H1 (cell line): ENCODE results near the gene DVL3. TPM values are rescaled to one million over a fixed set of nuclear protein-coding genes. Genes with fewer than 3 reads are reported as not detected.

Experiments
- CTCF ChIA-PET: fragments of 300-600 bp; sonication (Branson Sonifier 250); formaldehyde crosslinking; loops from one replicate; lab custom pipeline; 2021; ENCODE audit not compliant: partially characterized antibody; lab: Charles Lee
- POLR2A ChIA-PET: fragments of 300-600 bp; sonication (Branson Sonifier 250); formaldehyde crosslinking; loops from one replicate; lab custom pipeline; 2021; ENCODE audit warnings: inconsistent platforms; ENCODE audit not compliant: partially characterized antibody; lab: Charles Lee
- DNase-seq, 2 experiments: peaks; one replicate each; pipeline versions ENCODE4 v3.0.0 to v3.0.0-alpha.2; 2010 to 2022; ENCODE audit warnings: low spot score in 2 of 2, low read depth in 1 of 2, mixed read lengths in 1 of 2
- FAIRE-seq: peaks from 2 replicates; lab custom pipeline; 2011; peaks lifted over from hg19 to GRCh38; lab: Jason Lieb, UNC
- H2AFZ ChIP-seq: 2 replicates; pipeline ENCODE4 v1.8.1; 2012; ENCODE audit warnings: low read length, inconsistent platforms
- H2AK5ac ChIP-seq: 2 replicates; pipeline ENCODE4 v1.6.1; 2013; ENCODE audit warnings: low read depth, low read length
- H2BK120ac ChIP-seq: replicated peaks from 2 replicates; pipeline ENCODE3; 2013; ENCODE audit warnings: low read depth, low read length, inconsistent platforms
- H2BK12ac ChIP-seq: 2 replicates; pipeline ENCODE4 v1.6.1; 2013; ENCODE audit warnings: low read depth, low read length
- H2BK15ac ChIP-seq: 2 replicates; pipeline ENCODE4 v1.6.1; 2013; ENCODE audit warnings: low read length
- H2BK20ac ChIP-seq: 2 replicates; pipeline ENCODE4 v1.6.1; 2013; ENCODE audit warnings: low read length
- H2BK5ac ChIP-seq: 2 replicates; pipeline ENCODE4 v1.6.1; 2013; ENCODE audit warnings: low read depth, low read length
- H3K14ac ChIP-seq: 2 replicates; pipeline ENCODE4 v1.6.1; 2013; ENCODE audit warnings: inconsistent platforms; ENCODE audit not compliant: insufficient read length
- H3K18ac ChIP-seq: 2 replicates; pipeline ENCODE4 v1.6.1; 2013; ENCODE audit warnings: low read length; ENCODE audit errors: extremely low read depth
- H3K23ac ChIP-seq: 2 replicates; pipeline ENCODE4 v1.6.1; 2013; ENCODE audit warnings: inconsistent platforms; ENCODE audit not compliant: insufficient read length
- H3K23me2 ChIP-seq: 2 replicates; pipeline ENCODE4 v1.6.1; 2013; ENCODE audit warnings: low read depth, low read length
- H3K27ac ChIP-seq: 2 replicates; pipeline ENCODE4 v1.6.1; 2011; ENCODE audit warnings: low read depth, low read length, inconsistent platforms
- H3K27me3 ChIP-seq, 4 experiments: replicated peaks in 1 of 4; 1 replicate in 1 of 4; 2 replicates in 3 of 4; pipeline versions ENCODE4 v1.6.1 to v1.8.1; 2011 to 2013; ENCODE audit warnings: low read length in 3 of 4, mild to moderate bottlenecking in 3 of 4, inconsistent platforms in 2 of 4, mixed read lengths in 2 of 4, moderate library complexity in 1 of 4; ENCODE audit not compliant: control insufficient read depth in 3 of 4, insufficient read depth in 3 of 4; ENCODE audit errors: extremely low read depth in 1 of 4
- H3K36me3 ChIP-seq, 4 experiments: 2 replicates each; pipeline versions ENCODE4 v1.6.1 to v1.8.1; 2011 to 2013; ENCODE audit warnings: mild to moderate bottlenecking in 4 of 4, low read length in 3 of 4, moderate library complexity in 2 of 4, control low read depth in 1 of 4, inconsistent platforms in 1 of 4; ENCODE audit not compliant: insufficient read depth in 4 of 4, control insufficient read depth in 2 of 4
- H3K4ac ChIP-seq: replicated peaks from 2 replicates; pipeline ENCODE3; 2013; ENCODE audit warnings: low read length, low read depth, mixed read lengths, inconsistent platforms; ENCODE audit not compliant: insufficient read length
- H3K4me1 ChIP-seq, 4 experiments: replicated peaks in 1 of 4; 1 replicate in 1 of 4; 2 replicates in 3 of 4; pipeline versions ENCODE4 v1.6.1 to v1.8.1; 2011 to 2013; ENCODE audit warnings: low read length in 3 of 4, inconsistent platforms in 2 of 4, mixed read lengths in 1 of 4; ENCODE audit not compliant: insufficient read depth in 4 of 4, control insufficient read depth in 3 of 4
- H3K4me2 ChIP-seq, 2 experiments: 2 replicates each; pipeline versions ENCODE4 v1.6.1 to v1.8.1; 2011 to 2013; ENCODE audit warnings: low read depth in 2 of 2, low read length in 2 of 2, control low read depth in 1 of 2, inconsistent platforms in 1 of 2, mild to moderate bottlenecking in 1 of 2; ENCODE audit not compliant: insufficient read depth in 1 of 2
- H3K4me3 ChIP-seq, 4 experiments: fragments of 200-600, 300-600 bp in 1 of 4; sonication (generic), shearing (Covaris generic), sonication (Bioruptor Twin) in 1 of 4; 2 replicates each; pipeline versions ENCODE4 v1.5.1 to v1.8.1; 2011 to 2016; ENCODE audit warnings: low read length in 4 of 4, low read depth in 3 of 4, control low read depth in 2 of 4, inconsistent platforms in 2 of 4, mild to moderate bottlenecking in 2 of 4, mixed read lengths in 1 of 4, moderate library complexity in 1 of 4; ENCODE audit not compliant: insufficient read depth in 2 of 4; ENCODE audit errors: extremely low read depth in 1 of 4
- H3K56ac ChIP-seq: replicated peaks from 2 replicates; pipeline ENCODE3; 2013; ENCODE audit warnings: low read depth, mild to moderate bottlenecking, mixed read lengths, low read length, inconsistent platforms; ENCODE audit not compliant: insufficient read length
- H3K79me1 ChIP-seq: 2 replicates; pipeline ENCODE4 v1.6.1; 2013; ENCODE audit warnings: low read depth, low read length, control low read depth
- H3K79me2 ChIP-seq, 2 experiments: 2 replicates each; pipeline versions ENCODE4 v1.6.1 to v1.8.1; 2012 to 2013; ENCODE audit warnings: low read length in 2 of 2, mild to moderate bottlenecking in 2 of 2, inconsistent platforms in 1 of 2; ENCODE audit not compliant: insufficient read depth in 2 of 2, control insufficient read depth in 1 of 2
- H3K9ac ChIP-seq, 4 experiments: replicated peaks in 1 of 4; 1 replicate in 1 of 4; 2 replicates in 3 of 4; pipeline versions ENCODE4 v1.6.1 to v1.8.1; 2011 to 2013; ENCODE audit warnings: low read depth in 3 of 4, low read length in 3 of 4, control low read depth in 2 of 4, mild to moderate bottlenecking in 2 of 4, moderate library complexity in 2 of 4, inconsistent platforms in 1 of 4; ENCODE audit errors: extremely low read depth in 1 of 4
- H3K9me3 ChIP-seq, 2 experiments: 2 replicates each; pipeline versions ENCODE4 v1.6.1 to v1.8.1; 2012 to 2013; ENCODE audit warnings: mild to moderate bottlenecking in 2 of 2, moderate library complexity in 2 of 2, control low read depth in 1 of 2, inconsistent platforms in 1 of 2, low read depth in 1 of 2, low read length in 1 of 2, mixed read lengths in 1 of 2; ENCODE audit not compliant: insufficient read depth in 2 of 2
- H4K20me1 ChIP-seq, 2 experiments: replicated peaks in 1 of 2; 2 replicates each; pipeline versions ENCODE3 to v1.8.1; 2011 to 2013; ENCODE audit warnings: inconsistent platforms in 2 of 2, low read length in 2 of 2, mild to moderate bottlenecking in 1 of 2; ENCODE audit not compliant: insufficient read depth in 2 of 2, control insufficient read depth in 1 of 2
- H4K5ac ChIP-seq: 2 replicates; pipeline ENCODE4 v1.6.1; 2013; ENCODE audit warnings: low read length, low read depth, mixed read lengths, inconsistent platforms; ENCODE audit not compliant: insufficient read length
- H4K8ac ChIP-seq: 2 replicates; pipeline ENCODE4 v1.8.0; 2013; ENCODE audit warnings: mild to moderate bottlenecking, moderate library complexity, low read length, inconsistent platforms; ENCODE audit not compliant: insufficient read depth; ENCODE audit errors: extremely low read depth
- H4K91ac ChIP-seq: replicated peaks from 2 replicates; pipeline ENCODE3; 2013; ENCODE audit warnings: low read length, mixed read lengths, inconsistent platforms; ENCODE audit not compliant: insufficient read length
- ATF2 ChIP-seq: IDR thresholded peaks from 2 replicates; pipeline ENCODE4 v1.6.1; 2012; ENCODE audit warnings: low read length, inconsistent platforms
- CHD2 ChIP-seq: IDR thresholded peaks from 2 replicates; pipeline ENCODE4 v1.6.1; 2012; ENCODE audit warnings: low read length, improper control_type of control experiment
- JUN ChIP-seq: IDR thresholded peaks from 2 replicates; pipeline ENCODE4 v1.6.1; 2011; ENCODE audit warnings: low read depth, mild to moderate bottlenecking, improper control_type of control experiment, low read length
- SRF ChIP-seq: IDR thresholded peaks from 2 replicates; pipeline ENCODE4 v1.6.1; 2011; ENCODE audit warnings: mild to moderate bottlenecking, low read depth, low read length, moderate library complexity
- WGBS, 2 experiments: shearing (Covaris generic) in 1 of 2; methylation state at CpG; one replicate each; pipeline versions ENCODE4 v1.1.6 to v1.1.7; 2013 to 2015; ENCODE audit warnings: low lambda C conversion rate in 2 of 2, mixed read lengths in 2 of 2, inconsistent platforms in 1 of 2, low coverage in 1 of 2, missing lambda C conversion rate in 1 of 2; ENCODE audit not compliant: insufficient replicate concordance in 2 of 2, insufficient coverage in 1 of 2, insufficient read length in 1 of 2; ENCODE audit errors: extremely low coverage in 1 of 2, missing lambda C conversion rate in 1 of 2; 5-methylcytosine and 5-hydroxymethylcytosine counted together
- polyA plus RNA-seq, 7 experiments: library from polyadenylated mRNA; depleted of rRNA in 3 of 7; stranded (reverse) in 5 of 7; unstranded in 2 of 7; fragments of >200 nt in 5 of 7; fragments of 200-250 nt in 2 of 7; gene quantifications; 1 replicate in 5 of 7; 2 replicates in 1 of 7; 4 replicates in 1 of 7; pipeline versions ENCODE4 v1.2.1 to v1.2.3, GENCODE V29; 2011 to 2013; ENCODE audit warnings: missing spikeins in 2 of 7, mixed read lengths in 2 of 7
- total RNA-seq: library from RNA; stranded (reverse); fragmentation: NEBNext Ultra II Directional; extraction: Animal tissue kit (Norgen Biotek cat#: 25700); gene quantifications from 2 replicates; pipeline ENCODE4 v1.2.1, GENCODE V29; 2021

DVL3 gene
- total and polyA plus RNA-seq, 2 of the 8 experiments (the other 6 are each of a cell fraction or from before 2014, with no cell fraction given) = 38.5 to 66.6 TPM

GRCh38 chr3:184184546-184185230 is 29.5 kb downstream of the DVL3 start:
- Histone ChIP-seq H3K56ac (peak overlapping the region; percentile 32), H2BK20ac (no peak overlapping the region), H3K27me3 (no peaks in the 10 kb centered on the region; a peak in 1 of 7 replicates), H4K20me1 (peaks cover 0 to 16% of the 10 kb centered on the region in 2 experiments), H3K36me3 (peaks cover 42 to 68% (median 48%) of the 10 kb centered on the region in 4 experiments), H2BK12ac (no peak overlapping the region), H2AK5ac (no peak overlapping the region), H3K79me1 (peaks cover 10% of the 10 kb centered on the region), H3K23me2 (peaks cover 15% of the 10 kb centered on the region), H4K5ac (peak overlapping the region; percentile 62), H3K4ac (no peak overlapping the region), H3K27ac (peak overlapping the region; percentile 92; the same call in 1 of the 2 replicates), H4K91ac (no peak overlapping the region), H3K4me2 (peak overlapping the region; percentile 88 to 97), H2BK15ac (no peak overlapping the region), H3K79me2 (peaks cover 6 to 27% of the 10 kb centered on the region in 2 experiments; a peak in 3 of 4 replicates), H2AFZ (no peak overlapping the region), H2BK5ac (no peak overlapping the region), H3K9ac (peak overlapping the region in 3 of 4 experiments; percentile 76 to 80 (median 78); a peak in 5 of 7 replicates), H4K8ac (no peak overlapping the region), H3K9me3 (no peaks in the 10 kb centered on the region), H2BK120ac (no peak overlapping the region), H3K18ac (no peak overlapping the region), H3K4me1 (peaks cover 0 to 8% (median 5%) of the 10 kb centered on the region in 4 experiments; a peak in 6 of 7 replicates), H3K4me3 (peak overlapping the region in 2 of 4 experiments; percentile 37 to 62; a peak in 3 of 8 replicates), H3K14ac (no peak overlapping the region), H3K23ac (no peak overlapping the region)
- FAIRE-seq (no peak), DNase-seq (no peak)
- 96% methylated on average over 17 of the region's 18 CpGs; no CpG with 5 or more reads in 1 of the 2 experiments for WGBS, 2 experiments
- ChIA-PET CTCF (interaction anchor here (1.0 to 2.2 kb wide), 9 partner anchors 12 to 105 kb away, joined by 3 to 13 read pairs (median 4); partner anchors contain the start of gene EEF1AKMT4), POLR2A (interaction anchor here (1.0 to 2.4 kb wide), 10 partner anchors 8 to 131 kb away, joined by 3 to 18 read pairs (median 9); partner anchors contain the start of genes AP2M1, DVL3 and EIF2B5)
- TF ChIP-seq JUN = no peak
- TF ChIP-seq SRF = no peak
- TF ChIP-seq CHD2 = no peak
- no peak for TF ChIP-seq ATF2
